MCF 10A (cell line): ENCODE results near the gene GOLGA5. TPM values are rescaled to one million over a fixed set of nuclear protein-coding genes. Genes with fewer than 3 reads are reported as not detected.

Source experiments
- BruUV-seq: library from RNA; stranded (reverse); fragments of 400-500 nt; replicated peaks from 2 replicates; lab custom pipeline; 2021; lab: Mats Ljungman, UMichigan
- CTCF ChIA-PET: fragments of 300-600 bp; sonication (Branson Sonifier 250); formaldehyde crosslinking; extraction: SDS; loops from one replicate; lab custom pipeline; 2021; ENCODE audit warnings: antibody characterized with exemption, inconsistent platforms; lab: Yijun Ruan, JAX
- POLR2A ChIA-PET: fragments of 300-600, 350-650 bp; sonication (Branson Sonifier 250); formaldehyde crosslinking; extraction: SDS; loops from one replicate; lab custom pipeline; 2020; ENCODE audit warnings: antibody characterized with exemption, inconsistent platforms; lab: Yijun Ruan, JAX
- DNase-seq: peaks from one replicate; pipeline ENCODE4 v3.0.0-alpha.2; 2018; ENCODE audit not compliant: unreplicated experiment
- H3K27ac Mint-ChIP-seq: one replicate; pipeline ENCODE4 v1.8.0; 2022; ENCODE audit warnings: mild to moderate bottlenecking, low read depth, mixed read lengths; ENCODE audit not compliant: unreplicated experiment
- H3K27me3 Mint-ChIP-seq: one replicate; pipeline ENCODE4 v1.8.0; 2022; ENCODE audit warnings: mixed read lengths; ENCODE audit not compliant: insufficient read depth, unreplicated experiment
- H3K36me3 Mint-ChIP-seq: one replicate; pipeline ENCODE4 v1.8.0; 2022; ENCODE audit warnings: mild to moderate bottlenecking, moderate library complexity, mixed read lengths; ENCODE audit not compliant: insufficient read depth, unreplicated experiment
- H3K4me1 Mint-ChIP-seq: one replicate; pipeline ENCODE4 v1.8.0; 2022; ENCODE audit warnings: mixed read lengths; ENCODE audit not compliant: insufficient read depth, unreplicated experiment
- H3K4me3 Mint-ChIP-seq: one replicate; pipeline ENCODE4 v1.8.0; 2022; ENCODE audit warnings: mild to moderate bottlenecking, moderate library complexity, mixed read lengths; ENCODE audit not compliant: unreplicated experiment
- H3K9me3 Mint-ChIP-seq: one replicate; pipeline ENCODE4 v1.8.0; 2022; ENCODE audit warnings: mixed read lengths; ENCODE audit not compliant: unreplicated experiment
- CTCF ChIP-seq: fragments of 200-600 bp; IDR thresholded peaks from one replicate; pipeline ENCODE4 v1.8.0; 2022; ENCODE audit warnings: antibody characterized with exemption, mild to moderate bottlenecking; ENCODE audit not compliant: unreplicated experiment
- intact Hi-C: fragments of 100-400 bp; cut with micrococcal nuclease; formaldehyde crosslinking; loops from 2 replicates; pipeline ENCODE4 v1.14.1; 2022
- total RNA-seq: library from RNA; stranded (reverse); gene quantifications from 2 replicates; pipeline ENCODE4 v1.2.3, GENCODE V29; 2022

The GOLGA5 gene
- total RNA-seq, 1 experiment from 2014 or later: 64.8 TPM

GRCh38 chr14:92866901-92867865, 73.1 kb downstream of the GOLGA5 start:
- peaks cover 12% of the 10 kb centered on the region for H3K27me3 Mint-ChIP-seq
- peaks cover 7% of the 10 kb centered on the region for H3K9me3 Mint-ChIP-seq
- no peak for TF ChIP-seq CTCF
- DNase-seq: no peak
- CTCF ChIA-PET: interaction anchor here (0.8 to 1.4 kb wide), 2 partner anchors 10 to 13 kb away, joined by 3 to 4 read pairs; no protein-coding TSS in a partner anchor
- H3K4me1 Mint-ChIP-seq: no peaks in the 10 kb centered on the region
- H3K27ac Mint-ChIP-seq: no peak overlapping the region
- intact Hi-C loops: no loop called here
- no peak overlapping the region for H3K4me3 Mint-ChIP-seq
- no TSS peak for BruUV-seq
- POLR2A ChIA-PET: no interaction called here
- H3K36me3 Mint-ChIP-seq: no peaks in the 10 kb centered on the region

- H3K4me1 Mint-ChIP-seq: no peaks in the 10 kb centered on the region
- H3K4me3 Mint-ChIP-seq: no peak overlapping the region
Measured at GRCh38 chr14:92874962-92875661, 81.0 kb downstream of the GOLGA5 start.

GRCh38 chr14:92877757-92878431, 83.8 kb downstream of the GOLGA5 start:
- H3K4me1 Mint-ChIP-seq: peaks cover 6% of the 10 kb centered on the region
- no peaks in the 10 kb centered on the region for H3K9me3 Mint-ChIP-seq
- DNase-seq: peak; percentile 15
- ChIA-PET CTCF (interaction anchor here (1.6 kb wide), 1 partner anchor 235 kb away, joined by 4 read pairs; no protein-coding TSS in a partner anchor), POLR2A (no interaction called here)
- TF ChIP-seq CTCF: no peak
- BruUV-seq: no TSS peak
- intact Hi-C loops: no loop called here
- H3K36me3 Mint-ChIP-seq: no peaks in the 10 kb centered on the region
- no peak overlapping the region for H3K27ac Mint-ChIP-seq
- no peak overlapping the region for H3K4me3 Mint-ChIP-seq
- peaks cover 67% of the 10 kb centered on the region for H3K27me3 Mint-ChIP-seq

More at GRCh38 chr14:92874962-92875661, 81.0 kb downstream of the GOLGA5 start:
- ChIA-PET POLR2A (no interaction called here), CTCF (interaction anchor here (0.5 kb wide), 1 partner anchor 234 kb away, joined by 3 read pairs; no protein-coding TSS in a partner anchor)
- no peaks in the 10 kb centered on the region for H3K36me3 Mint-ChIP-seq
- DNase-seq: no peak
- no peaks in the 10 kb centered on the region for H3K9me3 Mint-ChIP-seq
- no peak for TF ChIP-seq CTCF
- peaks cover 61% of the 10 kb centered on the region for H3K27me3 Mint-ChIP-seq
- intact Hi-C loops: no loop called here
- BruUV-seq: no TSS peak
- no peak overlapping the region for H3K27ac Mint-ChIP-seq
